Keratinocyte (primary cell): ENCODE measurements around the gene UBXN7. TPM values are rescaled to one million over a fixed set of nuclear protein-coding genes. Genes with fewer than 3 reads are reported as not detected.
"Not testable (repeated sequence)": the region's sequence is repeated elsewhere in the genome, so short reads cannot be mapped to it uniquely, and the experiment has no call there.

Experiments used
- DNase-seq: peaks from one replicate; pipeline ENCODE4 v3.0.0-alpha.2; 2011; ENCODE audit warnings: low read depth, missing footprints, low spot score
- FAIRE-seq: peaks from 2 replicates; lab custom pipeline; 2011; peaks lifted over from hg19 to GRCh38; lab: Jason Lieb, UNC
- H2AFZ ChIP-seq: 2 replicates; pipeline ENCODE4 v1.6.0; 2012; ENCODE audit warnings: low read length, control low read depth, inconsistent platforms; ENCODE audit not compliant: control insufficient read depth
- H3K27ac ChIP-seq: 2 replicates; pipeline ENCODE4 v1.5.1; 2011; ENCODE audit warnings: low read length; ENCODE audit not compliant: control insufficient read depth, insufficient read depth
- H3K27me3 ChIP-seq: 3 replicates; pipeline ENCODE4 v1.6.0; 2011; ENCODE audit warnings: low read length; ENCODE audit not compliant: control insufficient read depth, insufficient read depth; ENCODE audit errors: extremely low read depth
- H3K36me3 ChIP-seq, 2 experiments: 2 replicates in 1 of 2; 3 replicates in 1 of 2; pipeline ENCODE4 v1.5.1; 2011; ENCODE audit warnings: low read length in 2 of 2, mild to moderate bottlenecking in 1 of 2; ENCODE audit not compliant: control insufficient read depth in 2 of 2, insufficient read depth in 2 of 2; ENCODE audit errors: extremely low read depth in 1 of 2
- H3K4me1 ChIP-seq: 3 replicates; pipeline ENCODE4 v1.5.1; 2011; ENCODE audit warnings: low read length; ENCODE audit not compliant: control insufficient read depth, insufficient read depth; ENCODE audit errors: extremely low read depth
- H3K4me2 ChIP-seq: 3 replicates; pipeline ENCODE4 v1.6.0; 2011; ENCODE audit warnings: low read depth, low read length; ENCODE audit not compliant: control insufficient read depth, insufficient read depth; ENCODE audit errors: extremely low read depth
- H3K4me3 ChIP-seq, 3 experiments: fragments of 200-600 bp in 1 of 3; sonication (generic) in 1 of 3; 2 replicates in 2 of 3; 3 replicates in 1 of 3; pipeline ENCODE4 v1.5.1; 2011 to 2016; ENCODE audit warnings: low read length in 3 of 3, mild to moderate bottlenecking in 3 of 3, control low read depth in 2 of 3, inconsistent platforms in 1 of 3, low read depth in 1 of 3, mixed read lengths in 1 of 3, mixed run types in 1 of 3, moderate library complexity in 1 of 3; ENCODE audit not compliant: control insufficient read depth in 2 of 3, insufficient read depth in 2 of 3; ENCODE audit errors: extremely low read depth in 1 of 3
- H3K79me2 ChIP-seq: 2 replicates; pipeline ENCODE4 v1.6.0; 2012; ENCODE audit warnings: low read length; ENCODE audit not compliant: control insufficient read depth, insufficient read depth
- H3K9ac ChIP-seq: 3 replicates; pipeline ENCODE4 v1.6.0; 2011; ENCODE audit warnings: low read length; ENCODE audit not compliant: control insufficient read depth, insufficient read depth; ENCODE audit errors: extremely low read depth
- H3K9me1 ChIP-seq: 3 replicates; pipeline ENCODE4 v1.6.0; 2011; ENCODE audit warnings: low read length; ENCODE audit not compliant: control insufficient read depth, insufficient read depth; ENCODE audit errors: extremely low read depth
- H3K9me3 ChIP-seq: 2 replicates; pipeline ENCODE4 v1.5.1; 2012; ENCODE audit warnings: low read depth, low read length; ENCODE audit not compliant: control insufficient read depth
- H4K20me1 ChIP-seq: 3 replicates; pipeline ENCODE4 v1.6.0; 2011; ENCODE audit warnings: low read length; ENCODE audit not compliant: control insufficient read depth, insufficient read depth; ENCODE audit errors: extremely low read depth
- CTCF ChIP-seq, 3 experiments: IDR thresholded peaks in 1 of 3; conservative IDR thresholded peaks in 1 of 3; optimal IDR thresholded peaks in 1 of 3; 2 replicates in 2 of 3; 3 replicates in 1 of 3; pipeline versions ENCODE3 to v1.5.1; 2011; ENCODE audit warnings: low read length in 3 of 3, mild to moderate bottlenecking in 3 of 3, moderate library complexity in 2 of 3, control low read depth in 1 of 3, inconsistent platforms in 1 of 3; ENCODE audit not compliant: insufficient read depth in 2 of 3; ENCODE audit errors: extremely low read depth in 1 of 3
- EZH2 ChIP-seq: IDR thresholded peaks from one replicate; pipeline ENCODE4 v1.6.1; 2012; ENCODE audit warnings: inconsistent platforms, mild to moderate bottlenecking, low read length, moderate library complexity
- dilution Hi-C: fragments of 300-500 bp; cut with MboI; formaldehyde crosslinking; loops from one replicate; pipeline ENCODE4 v1.7.0; 2020; ENCODE audit warnings: low sequenced_read_pairs; ENCODE audit not compliant: extremely low pct_ligation_motif_present
- polyA plus RNA-seq, 5 experiments: library from polyadenylated mRNA; depleted of rRNA in 3 of 5; stranded (reverse) in 3 of 5; stranded (forward) in 1 of 5; unstranded in 1 of 5; fragments of >200 nt; gene quantifications; 1 replicate in 1 of 5; 2 replicates in 3 of 5; 3 replicates in 1 of 5; pipeline versions ENCODE4 v1.2.1 to v1.2.3, GENCODE V29; 2011 to 2012; ENCODE audit warnings: missing spikeins in 2 of 5, low read depth in 1 of 5, low replicate concordance in 1 of 5

The UBXN7 gene
- polyA plus RNA-seq, 1 donor (not counting 4 experiments of a cell fraction or from before 2014, with no cell fraction given) = 19.7 TPM

GRCh38 chr3:196348698-196349097 lies 83.5 kb downstream of the UBXN7 start:
- peaks cover 0 to 2% of the 10 kb centered on the region in 2 experiments for H3K36me3 ChIP-seq
- no peak overlapping the region for H3K27ac ChIP-seq
- no peaks in the 10 kb centered on the region for H3K27me3 ChIP-seq
- H3K9me1 ChIP-seq = no peaks in the 10 kb centered on the region
- no peak overlapping the region for H3K9ac ChIP-seq
- FAIRE-seq = no peak
- DNase-seq = no peak
- H3K4me1 ChIP-seq = no peaks in the 10 kb centered on the region
- TF ChIP-seq CTCF (optimal IDR thresholded peaks at IDR 0.05 in 1 of 3, IDR thresholded peaks at IDR 0.05 in 1 of 3, conservative IDR thresholded peaks at IDR 0.05 in 1 of 3; ENCODE audit: extremely low read depth in 1 of 3, insufficient read depth in 2 of 3, low read length in 3 of 3) = no peak
- no peak for TF ChIP-seq EZH2
- no peak overlapping the region for H3K4me2 ChIP-seq
- H3K79me2 ChIP-seq = no peaks in the 10 kb centered on the region
- H3K9me3 ChIP-seq = no peaks in the 10 kb centered on the region
- H4K20me1 ChIP-seq = no peaks in the 10 kb centered on the region
- dilution Hi-C loops = no loop called here
- H2AFZ ChIP-seq = no peak overlapping the region
- no peak overlapping the region for H3K4me3 ChIP-seq

- TF ChIP-seq EZH2 = no peak
- no peak for TF ChIP-seq CTCF (optimal IDR thresholded peaks at IDR 0.05 in 1 of 3, IDR thresholded peaks at IDR 0.05 in 1 of 3, conservative IDR thresholded peaks at IDR 0.05 in 1 of 3; ENCODE audit: extremely low read depth in 1 of 3, insufficient read depth in 2 of 3, low read length in 3 of 3)
Observed at GRCh38 chr3:196344663-196345062, 87.6 kb downstream of the UBXN7 start.

GRCh38 chr3:196343917-196344316 lies 88.3 kb downstream of the UBXN7 start:
- H3K9ac ChIP-seq, H3K27me3 ChIP-seq, dilution Hi-C loops, H3K9me1 ChIP-seq, DNase-seq, H3K27ac ChIP-seq, H3K4me3 ChIP-seq, H3K4me2 ChIP-seq, FAIRE-seq, H4K20me1 ChIP-seq, H2AFZ ChIP-seq, H3K9me3 ChIP-seq, H3K79me2 ChIP-seq, H3K36me3 ChIP-seq: not testable (repeated sequence)
- peaks cover 25% of the 10 kb centered on the region for H3K4me1 ChIP-seq

More at GRCh38 chr3:196344663-196345062, 87.6 kb downstream of the UBXN7 start:
- Histone ChIP-seq H3K27me3 (no peaks in the 10 kb centered on the region), H2AFZ (no peak overlapping the region), H3K4me3 (no peak overlapping the region), H3K4me2 (no peak overlapping the region), H3K36me3 (peaks cover 0 to 2% of the 10 kb centered on the region in 2 experiments), H3K79me2 (no peaks in the 10 kb centered on the region), H3K27ac (no peak overlapping the region), H3K9ac (no peak overlapping the region), H4K20me1 (no peaks in the 10 kb centered on the region), H3K4me1 (peaks cover 20% of the 10 kb centered on the region), H3K9me1 (no peaks in the 10 kb centered on the region), H3K9me3 (no peaks in the 10 kb centered on the region)
- dilution Hi-C loops = no loop called here
- DNase-seq = no peak
- no peak for FAIRE-seq
